B cell (primary cell): Measurements from ENCODE around the gene HEG1. TPM values are rescaled to one million over a fixed set of nuclear protein-coding genes. Genes with fewer than 3 reads are reported as not detected.

Experiments used
- ATAC-seq: fragments of 200-7000 bp; cut with Tn5 transposase; one replicate; pipeline ENCODE4 v1.10.0; 2021; ENCODE audit warnings: low read depth, mild to moderate bottlenecking, moderate number of reproducible peaks, moderate library complexity
- CTCF ChIA-PET: fragments of 350-600 bp; sonication (Branson Sonifier 250); formaldehyde crosslinking; loops from one replicate; lab custom pipeline; 2021; ENCODE audit warnings: antibody characterized with exemption, inconsistent platforms; lab: Charles Lee
- POLR2A ChIA-PET: fragments of 350-600 bp; sonication (Branson Sonifier 250); formaldehyde crosslinking; loops from one replicate; lab custom pipeline; 2021; ENCODE audit warnings: antibody characterized with exemption; lab: Charles Lee
- DNase-seq: peaks from one replicate; pipeline ENCODE4 v3.0.0; 2013
- H2AFZ ChIP-seq: 2 replicates; pipeline ENCODE4 v1.6.1; 2012; ENCODE audit warnings: mild to moderate bottlenecking, low read depth, low read length; ENCODE audit not compliant: insufficient read depth, poor library complexity, severe bottlenecking
- H3K27ac ChIP-seq, 2 donors: 1 replicate in 1 of 2; 2 replicates in 1 of 2; pipeline ENCODE4 v1.5.1; 2012 to 2013; ENCODE audit warnings: low read length in 2 of 2, mild to moderate bottlenecking in 2 of 2, moderate library complexity in 1 of 2
- H3K27me3 ChIP-seq, 4 experiments: fragments of 200-600 bp in 1 of 4; sonication (generic) in 1 of 4; replicated peaks in 1 of 4; 1 replicate in 2 of 4; 2 replicates in 2 of 4; pipeline versions ENCODE4 v1.6.1 to v1.7.0; 2013 to 2016; ENCODE audit warnings: low read length in 3 of 4, mild to moderate bottlenecking in 2 of 4, mixed read lengths in 1 of 4, moderate library complexity in 1 of 4; ENCODE audit not compliant: insufficient read depth in 4 of 4, control insufficient read depth in 3 of 4; ENCODE audit errors: control extremely low read depth in 1 of 4
- H3K36me3 ChIP-seq, 2 experiments: replicated peaks in 1 of 2; 1 replicate in 1 of 2; 2 replicates in 1 of 2; pipeline versions ENCODE4 v1.6.1 to v1.7.1; 2013; ENCODE audit warnings: low read length in 1 of 2; ENCODE audit not compliant: insufficient read depth in 2 of 2, control insufficient read depth in 1 of 2; ENCODE audit errors: control extremely low read depth in 1 of 2, extremely low read depth in 1 of 2
- H3K4me1 ChIP-seq, 2 donors: fragments of 200-600 bp in 1 of 2; sonication (generic) in 1 of 2; 1 replicate in 1 of 2; 2 replicates in 1 of 2; pipeline versions ENCODE4 v1.5.1 to v1.6.1; 2013 to 2017; ENCODE audit warnings: low read length in 2 of 2; ENCODE audit not compliant: control insufficient read depth in 2 of 2, insufficient read depth in 2 of 2
- H3K4me2 ChIP-seq: replicated peaks from 2 replicates; pipeline ENCODE3; 2012; ENCODE audit warnings: mild to moderate bottlenecking, low read depth, low read length; ENCODE audit not compliant: poor library complexity, severe bottlenecking
- H3K4me3 ChIP-seq, 5 experiments: fragments of 200-600 bp in 1 of 5; sonication (generic) in 1 of 5; 1 replicate in 3 of 5; 2 replicates in 2 of 5; pipeline versions ENCODE4 v1.5.1 to v1.7.0; 2011 to 2016; ENCODE audit warnings: low read length in 4 of 5, mild to moderate bottlenecking in 4 of 5, low read depth in 2 of 5, control low read depth in 1 of 5, moderate library complexity in 1 of 5; ENCODE audit not compliant: insufficient read depth in 1 of 5; ENCODE audit errors: control extremely low read depth in 1 of 5, extremely low read depth in 1 of 5
- H3K79me2 ChIP-seq: fragments of 200-600 bp; sonication (generic); one replicate; pipeline ENCODE4 v1.6.0; 2016; ENCODE audit warnings: low read length; ENCODE audit not compliant: control insufficient read depth, insufficient read depth
- H3K9ac ChIP-seq: fragments of 200-600 bp; sonication (generic); 2 replicates; pipeline ENCODE4 v1.6.1; 2017; ENCODE audit warnings: mild to moderate bottlenecking, low read length, moderate library complexity
- H3K9me3 ChIP-seq, 3 donors: one replicate each; pipeline versions ENCODE4 v1.6.1 to v1.7.1; 2013; ENCODE audit warnings: low read length in 2 of 3; ENCODE audit not compliant: control insufficient read depth in 2 of 3, insufficient read depth in 1 of 3; ENCODE audit errors: control extremely low read depth in 1 of 3
- H4K20me1 ChIP-seq: 2 replicates; pipeline ENCODE4 v1.6.0; 2012; ENCODE audit warnings: mild to moderate bottlenecking, low read length; ENCODE audit not compliant: insufficient read depth, control insufficient read depth, poor library complexity, severe bottlenecking
- H3K27ac Mint-ChIP-seq: one replicate; pipeline ENCODE4 v1.8.0; 2021; ENCODE audit warnings: mixed read lengths
- H3K27me3 Mint-ChIP-seq: one replicate; pipeline ENCODE4 v1.8.0; 2021; ENCODE audit warnings: mixed read lengths
- H3K4me1 Mint-ChIP-seq: one replicate; pipeline ENCODE4 v1.8.0; 2021; ENCODE audit warnings: mixed read lengths
- H3K4me3 Mint-ChIP-seq: one replicate; pipeline ENCODE4 v1.8.0; 2021; ENCODE audit warnings: mixed read lengths
- H3K9me3 Mint-ChIP-seq: one replicate; pipeline ENCODE4 v1.8.0; 2022; ENCODE audit warnings: mixed read lengths; ENCODE audit not compliant: insufficient read depth
- EZH2 ChIP-seq: IDR thresholded peaks from 2 replicates; pipeline ENCODE4 v1.6.1; 2012; ENCODE audit warnings: borderline replicate concordance, low read depth, mild to moderate bottlenecking, moderate library complexity, low read length; ENCODE audit not compliant: insufficient read depth, poor library complexity, severe bottlenecking
- WGBS: methylation state at CpG from one replicate; pipeline ENCODE4 v1.1.5; 2013; ENCODE audit warnings: missing lambda C conversion rate; ENCODE audit not compliant: insufficient coverage; 5-methylcytosine and 5-hydroxymethylcytosine counted together
- intact Hi-C: fragments of 100-400 bp; cut with micrococcal nuclease; formaldehyde crosslinking; loops from one replicate; pipeline ENCODE4 v1.10.0; 2022
- polyA plus RNA-seq: library from polyadenylated mRNA; depleted of rRNA; stranded (reverse); fragments of >200 nt; gene quantifications from 2 replicates; pipeline ENCODE4 v1.2.3, GENCODE V29; 2012
- total RNA-seq, 2 donors: library from RNA; stranded (reverse); fragments of 120-200 nt in 1 of 2; gene quantifications; 1 replicate in 1 of 2; 2 replicates in 1 of 2; pipeline versions ENCODE4 v1.2.3 to v1.2.4, GENCODE V29; 2013 to 2022
- TF ChIP-seq, protein P1 (sequence below): fragments of 200-600 bp; IDR thresholded peaks from one replicate; pipeline ENCODE4 v1.8.0; 2022; ENCODE audit warnings: antibody characterized with exemption, mild to moderate bottlenecking

Gene HEG1
- total and polyA plus RNA-seq, 2 donors (not counting 1 experiment from before 2014, with no cell fraction given), result 5.1 to 9.2 TPM

DNA sequence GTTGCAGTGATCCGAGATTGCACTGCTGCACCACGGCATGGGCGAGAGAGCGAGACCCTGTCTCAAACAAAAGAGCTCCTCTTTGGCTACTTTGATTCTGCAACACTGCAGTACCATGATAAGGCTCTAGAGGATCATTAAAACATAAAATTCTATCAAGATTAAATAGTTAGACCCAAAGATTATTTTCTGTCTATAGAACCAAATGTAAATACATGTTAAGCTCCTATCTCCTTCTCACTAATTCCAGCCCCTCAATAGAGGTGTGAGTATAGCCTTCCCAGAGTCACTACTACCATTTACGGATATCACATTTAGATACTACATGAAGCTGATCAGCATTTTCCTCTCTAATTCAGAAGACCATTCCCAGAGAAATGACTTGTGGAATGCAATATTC is 116.9 kb downstream of the HEG1 start:
- intact Hi-C loops, result no loop called here
- DNase-seq (no peak), ATAC-seq (no peak)
- H3K27me3 Mint-ChIP-seq, result peaks cover 21% of the 10 kb centered on the region
- Histone ChIP-seq H3K27ac (no peak overlapping the region), H3K79me2 (no peaks in the 10 kb centered on the region), H2AFZ (no peak overlapping the region), H3K9me3 (peaks cover 0 to 3% (median 2%) of the 10 kb centered on the region in 3 donors), H3K36me3 (no peaks in the 10 kb centered on the region), H3K4me2 (no peak overlapping the region), H3K4me1 (peaks cover 0 to 6% of the 10 kb centered on the region in 2 donors), H3K9ac (no peak overlapping the region), H4K20me1 (no peaks in the 10 kb centered on the region), H3K27me3 (no peaks in the 10 kb centered on the region), H3K4me3 (no peak overlapping the region)
- H3K4me3 Mint-ChIP-seq, result no peak overlapping the region
- no peaks in the 10 kb centered on the region for H3K9me3 Mint-ChIP-seq
- TF ChIP-seq, protein P1, sequence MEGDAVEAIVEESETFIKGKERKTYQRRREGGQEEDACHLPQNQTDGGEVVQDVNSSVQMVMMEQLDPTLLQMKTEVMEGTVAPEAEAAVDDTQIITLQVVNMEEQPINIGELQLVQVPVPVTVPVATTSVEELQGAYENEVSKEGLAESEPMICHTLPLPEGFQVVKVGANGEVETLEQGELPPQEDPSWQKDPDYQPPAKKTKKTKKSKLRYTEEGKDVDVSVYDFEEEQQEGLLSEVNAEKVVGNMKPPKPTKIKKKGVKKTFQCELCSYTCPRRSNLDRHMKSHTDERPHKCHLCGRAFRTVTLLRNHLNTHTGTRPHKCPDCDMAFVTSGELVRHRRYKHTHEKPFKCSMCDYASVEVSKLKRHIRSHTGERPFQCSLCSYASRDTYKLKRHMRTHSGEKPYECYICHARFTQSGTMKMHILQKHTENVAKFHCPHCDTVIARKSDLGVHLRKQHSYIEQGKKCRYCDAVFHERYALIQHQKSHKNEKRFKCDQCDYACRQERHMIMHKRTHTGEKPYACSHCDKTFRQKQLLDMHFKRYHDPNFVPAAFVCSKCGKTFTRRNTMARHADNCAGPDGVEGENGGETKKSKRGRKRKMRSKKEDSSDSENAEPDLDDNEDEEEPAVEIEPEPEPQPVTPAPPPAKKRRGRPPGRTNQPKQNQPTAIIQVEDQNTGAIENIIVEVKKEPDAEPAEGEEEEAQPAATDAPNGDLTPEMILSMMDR, result no peak
- no peak for TF ChIP-seq EZH2
- CTCF ChIA-PET, result interaction anchor here (0.5 to 2.2 kb wide), 4 partner anchors 10 to 1594 kb away, joined by 3 to 11 read pairs (median 4); no protein-coding TSS in a partner anchor
- H3K27ac Mint-ChIP-seq, result no peak overlapping the region
- POLR2A ChIA-PET, result interaction anchor here (0.5 kb wide), 1 partner anchor 696 kb away, joined by 6 read pairs; no protein-coding TSS in a partner anchor
- 100% methylated on average over 2 of the region's 5 CpGs for WGBS
- peaks cover 3% of the 10 kb centered on the region for H3K4me1 Mint-ChIP-seq

DNA sequence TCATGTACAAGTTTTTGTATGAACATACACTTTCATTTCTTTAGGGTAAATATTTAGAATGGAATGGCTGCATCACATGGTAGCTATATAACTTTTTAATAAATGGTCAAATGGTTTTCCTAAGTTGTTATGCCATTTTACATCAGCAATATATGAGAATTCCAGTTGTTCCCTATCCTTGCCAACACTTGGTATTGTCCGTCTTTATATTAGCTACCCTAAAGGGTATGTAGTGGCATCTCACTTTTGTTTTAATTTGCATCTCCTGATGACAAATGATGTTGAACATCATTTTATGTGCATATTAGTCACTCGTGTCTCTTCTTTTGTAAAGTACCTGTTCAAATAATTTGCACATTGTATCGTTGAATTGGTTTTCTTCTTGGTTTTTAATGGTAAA is 118.7 kb downstream of the HEG1 start:
- ATAC-seq (no peak), DNase-seq (no peak)
- H3K27ac Mint-ChIP-seq, result no peak overlapping the region
- H3K27me3 Mint-ChIP-seq, result peaks cover 21% of the 10 kb centered on the region
- Histone ChIP-seq H3K4me1 (peaks cover 0 to 5% of the 10 kb centered on the region in 2 donors), H3K4me2 (no peak overlapping the region), H3K79me2 (no peaks in the 10 kb centered on the region), H3K36me3 (no peaks in the 10 kb centered on the region), H3K9me3 (peaks cover 0 to 3% (median 2%) of the 10 kb centered on the region in 3 donors), H4K20me1 (no peaks in the 10 kb centered on the region), H3K9ac (no peak overlapping the region), H3K27ac (no peak overlapping the region), H2AFZ (no peak overlapping the region), H3K27me3 (no peaks in the 10 kb centered on the region), H3K4me3 (no peak overlapping the region)
- peaks cover 3% of the 10 kb centered on the region for H3K4me1 Mint-ChIP-seq
- TF ChIP-seq, protein P1, result no peak
- no peak for TF ChIP-seq EZH2
- ChIA-PET POLR2A (no interaction called here), CTCF (interaction anchor here (1.3 kb wide), 1 partner anchor 10 kb away, joined by 4 read pairs; no protein-coding TSS in a partner anchor)
- no peak overlapping the region for H3K4me3 Mint-ChIP-seq
- intact Hi-C loops, result no loop called here
- no peaks in the 10 kb centered on the region for H3K9me3 Mint-ChIP-seq
- WGBS, result 100% methylated on average over 1 of the region's 3 CpGs
